ENCODE measurements around the gene ZCCHC24. TPM values are rescaled to one million over a fixed set of nuclear protein-coding genes. Genes with fewer than 3 reads are reported as not detected.

ZCCHC24 gene
- total RNA-seq, 1 donor from 2014 or later: 1.3 TPM

DNA sequence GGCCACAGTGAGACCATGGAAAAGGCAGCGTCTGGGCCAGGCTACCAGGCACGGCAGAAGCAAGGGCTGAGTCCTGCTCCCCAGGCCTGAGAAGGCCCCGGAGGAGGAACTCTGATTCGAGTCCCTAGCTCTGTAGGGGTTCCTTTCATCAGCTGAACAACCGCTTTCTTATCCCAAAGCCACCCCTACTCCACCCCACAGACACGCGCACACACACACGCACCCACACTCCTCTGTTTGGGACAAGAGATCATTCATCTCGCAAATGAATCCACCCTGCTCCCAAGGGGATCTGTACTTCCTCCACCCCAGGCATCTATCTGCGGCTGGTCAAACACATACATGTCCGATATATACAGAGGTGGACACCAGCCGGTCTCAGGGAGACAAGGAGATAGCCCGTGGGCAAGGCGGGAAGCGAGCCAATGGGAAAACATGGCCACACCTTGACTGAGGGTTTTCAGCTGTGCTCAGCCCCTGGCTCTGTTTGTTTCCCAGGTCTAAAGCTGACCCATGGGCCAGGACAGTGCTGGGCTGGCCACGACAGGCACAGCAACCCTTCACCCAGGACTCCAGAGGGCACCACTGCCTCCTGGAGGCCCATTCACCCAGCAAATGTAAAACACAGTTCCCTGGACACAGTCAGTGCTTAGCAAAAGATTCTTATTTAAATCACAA is 7.3 kb downstream of the ZCCHC24 start:
- TF ChIP-seq, protein P1, sequence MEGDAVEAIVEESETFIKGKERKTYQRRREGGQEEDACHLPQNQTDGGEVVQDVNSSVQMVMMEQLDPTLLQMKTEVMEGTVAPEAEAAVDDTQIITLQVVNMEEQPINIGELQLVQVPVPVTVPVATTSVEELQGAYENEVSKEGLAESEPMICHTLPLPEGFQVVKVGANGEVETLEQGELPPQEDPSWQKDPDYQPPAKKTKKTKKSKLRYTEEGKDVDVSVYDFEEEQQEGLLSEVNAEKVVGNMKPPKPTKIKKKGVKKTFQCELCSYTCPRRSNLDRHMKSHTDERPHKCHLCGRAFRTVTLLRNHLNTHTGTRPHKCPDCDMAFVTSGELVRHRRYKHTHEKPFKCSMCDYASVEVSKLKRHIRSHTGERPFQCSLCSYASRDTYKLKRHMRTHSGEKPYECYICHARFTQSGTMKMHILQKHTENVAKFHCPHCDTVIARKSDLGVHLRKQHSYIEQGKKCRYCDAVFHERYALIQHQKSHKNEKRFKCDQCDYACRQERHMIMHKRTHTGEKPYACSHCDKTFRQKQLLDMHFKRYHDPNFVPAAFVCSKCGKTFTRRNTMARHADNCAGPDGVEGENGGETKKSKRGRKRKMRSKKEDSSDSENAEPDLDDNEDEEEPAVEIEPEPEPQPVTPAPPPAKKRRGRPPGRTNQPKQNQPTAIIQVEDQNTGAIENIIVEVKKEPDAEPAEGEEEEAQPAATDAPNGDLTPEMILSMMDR (IDR thresholded peaks at IDR 0.05): no peak
- CTCF ChIA-PET: no interaction called here
- POLR2A ChIA-PET: no interaction called here
- Mint-ChIP-seq H3K4me3 (no peak overlapping the region), H3K9me3 (no peaks in the 10 kb centered on the region), H3K27me3 (peaks cover 4% of the 10 kb centered on the region), H3K27ac (no peak overlapping the region), H3K36me3 (ENCODE audit: low read depth) (no peaks in the 10 kb centered on the region), H3K4me1 (no peaks in the 10 kb centered on the region)
- intact Hi-C loops (cut with micrococcal nuclease): no loop called here
- DNase-seq: no peak
- no peak for ATAC-seq (ENCODE audit: low read depth)

DNA sequence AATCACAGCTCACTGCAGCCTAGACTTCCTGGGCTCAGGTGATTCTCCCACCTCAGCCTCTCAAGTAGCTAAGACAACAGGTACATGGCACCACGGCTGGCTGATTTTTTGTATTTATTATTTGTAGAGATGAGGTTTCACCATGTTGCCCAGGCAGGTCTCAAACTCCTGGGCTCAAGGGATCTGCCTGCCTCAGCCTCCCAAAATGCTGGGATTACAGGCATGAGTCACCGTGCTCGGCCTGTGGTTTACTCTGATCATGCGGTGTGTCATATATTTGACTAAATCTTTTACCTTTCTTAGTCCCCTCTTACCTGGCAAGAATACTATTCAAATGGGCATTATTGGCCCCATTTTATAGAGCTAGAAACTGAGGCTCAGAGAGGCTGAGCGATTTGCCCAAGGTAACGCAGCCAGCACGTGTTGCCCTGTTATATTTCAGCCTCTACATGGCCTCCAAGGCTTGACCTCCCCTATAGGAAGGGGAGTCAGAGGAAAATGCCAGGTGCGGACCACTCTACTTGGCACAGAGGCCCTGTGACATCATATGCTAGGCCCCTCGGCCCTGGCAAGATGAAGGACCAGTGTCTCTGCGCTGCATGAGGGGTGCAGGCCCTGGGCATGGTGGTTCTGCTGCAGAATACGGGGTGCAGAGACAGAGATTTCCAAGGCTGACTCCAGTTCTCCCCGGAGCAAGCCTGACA is 8.2 kb downstream of the ZCCHC24 start:
- intact Hi-C loops (cut with micrococcal nuclease): no loop called here
- no peak for DNase-seq
- no peaks in the 10 kb centered on the region for H3K9me3 Mint-ChIP-seq
- no peak for ATAC-seq (ENCODE audit: low read depth)
- TF ChIP-seq, protein P1 (IDR thresholded peaks at IDR 0.05): no peak
- H3K36me3 Mint-ChIP-seq (ENCODE audit: low read depth): no peaks in the 10 kb centered on the region
- no peak overlapping the region for H3K4me3 Mint-ChIP-seq
- H3K27me3 Mint-ChIP-seq: peaks cover 4% of the 10 kb centered on the region
- POLR2A ChIA-PET: no interaction called here
- H3K27ac Mint-ChIP-seq: no peak overlapping the region
- no peaks in the 10 kb centered on the region for H3K4me1 Mint-ChIP-seq
- CTCF ChIA-PET: no interaction called here

DNA sequence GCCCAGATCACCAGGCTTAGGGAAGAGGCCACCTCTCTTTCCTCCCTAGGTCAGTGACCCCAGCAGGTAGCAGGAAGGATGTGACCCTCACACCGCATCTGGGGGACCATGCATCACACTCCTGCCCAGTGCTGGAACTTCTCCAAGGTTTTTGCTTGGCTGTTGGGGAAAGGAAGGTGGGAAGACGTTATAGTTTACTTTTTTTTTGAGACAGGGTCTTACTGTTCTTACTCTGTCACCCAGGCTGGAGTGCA is 8.6 kb downstream of the ZCCHC24 start:
- ChIA-PET CTCF (no interaction called here), POLR2A (no interaction called here)
- ATAC-seq (ENCODE audit: low read depth): no peak
- TF ChIP-seq, protein P1 (IDR thresholded peaks at IDR 0.05): no peak
- Mint-ChIP-seq H3K4me1 (no peaks in the 10 kb centered on the region), H3K36me3 (ENCODE audit: low read depth) (no peaks in the 10 kb centered on the region), H3K27me3 (peaks cover 4% of the 10 kb centered on the region), H3K9me3 (no peaks in the 10 kb centered on the region), H3K4me3 (no peak overlapping the region), H3K27ac (no peak overlapping the region)
- intact Hi-C loops (cut with micrococcal nuclease): no loop called here
- DNase-seq: no peak

DNA sequence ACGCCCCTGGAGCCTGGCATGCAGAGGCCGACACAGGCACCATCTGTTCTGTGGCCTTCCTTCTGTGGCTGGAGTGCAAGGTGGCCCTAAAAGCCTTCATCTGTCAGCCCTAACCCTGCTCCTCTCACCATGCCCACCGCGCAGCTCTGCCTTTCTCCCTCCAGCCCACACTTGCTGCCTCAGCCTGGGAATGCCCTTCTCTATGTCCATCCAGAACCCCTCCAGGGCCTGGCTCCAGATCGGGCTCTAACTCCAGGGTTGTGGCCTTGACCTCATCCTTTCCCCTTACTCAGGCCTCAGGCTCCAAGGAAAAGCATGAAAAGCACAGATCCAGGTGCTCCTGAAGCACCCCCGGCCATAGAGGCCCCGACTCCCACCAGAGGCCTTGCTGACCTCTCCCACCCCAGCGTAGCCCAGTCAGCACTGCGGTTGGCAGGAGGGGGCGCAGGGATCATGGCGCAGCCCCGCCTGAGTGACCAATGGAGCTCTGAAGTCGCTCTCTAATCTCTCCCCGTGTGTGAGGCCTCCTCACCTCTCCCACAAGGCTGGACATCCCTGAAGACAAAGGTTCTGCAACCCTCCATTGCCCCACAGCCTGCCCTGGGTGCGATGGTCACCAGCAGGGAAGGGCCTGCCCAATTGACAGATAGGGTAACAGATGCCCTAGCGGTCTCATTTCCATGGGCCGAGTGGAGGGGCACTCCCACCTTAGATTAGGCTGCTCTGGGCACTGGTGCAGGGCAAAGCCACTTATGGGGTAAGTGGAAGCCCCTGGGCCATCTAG is 9.2 kb downstream of the ZCCHC24 start:
- H3K27ac Mint-ChIP-seq: no peak overlapping the region
- peaks cover 4% of the 10 kb centered on the region for H3K27me3 Mint-ChIP-seq
- H3K4me1 Mint-ChIP-seq: no peaks in the 10 kb centered on the region
- H3K36me3 Mint-ChIP-seq (ENCODE audit: low read depth): no peaks in the 10 kb centered on the region
- POLR2A ChIA-PET: no interaction called here
- intact Hi-C loops (cut with micrococcal nuclease): no loop called here
- DNase-seq (no peak), ATAC-seq (ENCODE audit: low read depth) (no peak)
- H3K9me3 Mint-ChIP-seq: no peaks in the 10 kb centered on the region
- TF ChIP-seq, protein P1 (IDR thresholded peaks at IDR 0.05): no peak
- CTCF ChIA-PET: no interaction called here
- H3K4me3 Mint-ChIP-seq: no peak overlapping the region

DNA sequence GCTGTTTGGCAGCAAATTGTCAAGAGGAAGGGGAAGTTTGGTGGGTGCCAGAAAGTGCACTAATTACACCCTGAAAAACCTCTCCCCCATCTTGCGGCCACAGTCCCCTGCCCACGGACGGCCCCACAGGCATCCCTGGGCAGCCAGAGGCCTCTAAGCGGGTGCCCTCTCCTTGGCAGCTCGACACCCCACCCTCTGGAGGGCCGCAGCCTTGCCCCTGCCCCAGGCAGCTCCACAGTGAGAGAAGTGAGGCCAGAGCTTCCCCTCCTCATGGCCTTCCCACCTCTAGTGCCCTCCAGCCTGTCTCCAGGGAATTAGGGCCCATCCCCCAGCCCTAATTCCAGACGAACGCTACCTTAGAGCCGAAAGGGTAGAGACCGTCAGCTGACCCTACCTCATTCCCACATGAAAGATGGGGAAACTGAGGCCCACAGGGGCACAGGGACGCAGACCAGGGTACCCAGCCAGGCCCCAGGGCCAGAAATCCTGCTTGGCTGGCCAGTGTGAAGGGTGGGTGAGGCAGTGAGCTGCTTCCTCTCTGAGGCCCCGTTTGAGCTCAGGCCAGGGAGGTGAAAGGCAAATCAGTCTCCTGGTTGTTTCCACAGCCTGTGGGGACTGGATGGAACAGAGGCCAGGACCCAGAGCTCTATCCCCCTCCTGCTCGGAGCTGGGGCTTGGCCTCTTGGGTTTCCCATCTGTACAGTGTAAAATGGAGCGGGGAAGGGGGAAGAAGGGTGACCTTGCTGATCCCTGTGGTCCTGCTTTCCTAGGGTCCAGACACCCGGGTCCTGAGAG is 10.0 kb downstream of the ZCCHC24 start:
- no peak overlapping the region for H3K4me3 Mint-ChIP-seq
- ATAC-seq (ENCODE audit: low read depth) (no peak), DNase-seq (no peak)
- H3K4me1 Mint-ChIP-seq: no peaks in the 10 kb centered on the region
- intact Hi-C loops (cut with micrococcal nuclease): no loop called here
- POLR2A ChIA-PET: no interaction called here
- CTCF ChIA-PET: no interaction called here
- H3K27me3 Mint-ChIP-seq: peaks cover 2% of the 10 kb centered on the region
- TF ChIP-seq, protein P1 (IDR thresholded peaks at IDR 0.05): no peak
- H3K9me3 Mint-ChIP-seq: no peaks in the 10 kb centered on the region
- H3K27ac Mint-ChIP-seq: no peak overlapping the region
- no peaks in the 10 kb centered on the region for H3K36me3 Mint-ChIP-seq (ENCODE audit: low read depth)
